Measurements from ENCODE around the gene ADGRL1.
"Not testable (repeated sequence)": the region's sequence is repeated elsewhere in the genome, so short reads cannot be mapped to it uniquely, and the experiment has no call there.

Gene ADGRL1
- long read RNA-seq, partial matches to known transcripts = 0 of 1 reads
- long read RNA-seq, other reads (novel, unspliced or antisense) = 1 of 1 reads

DNA sequence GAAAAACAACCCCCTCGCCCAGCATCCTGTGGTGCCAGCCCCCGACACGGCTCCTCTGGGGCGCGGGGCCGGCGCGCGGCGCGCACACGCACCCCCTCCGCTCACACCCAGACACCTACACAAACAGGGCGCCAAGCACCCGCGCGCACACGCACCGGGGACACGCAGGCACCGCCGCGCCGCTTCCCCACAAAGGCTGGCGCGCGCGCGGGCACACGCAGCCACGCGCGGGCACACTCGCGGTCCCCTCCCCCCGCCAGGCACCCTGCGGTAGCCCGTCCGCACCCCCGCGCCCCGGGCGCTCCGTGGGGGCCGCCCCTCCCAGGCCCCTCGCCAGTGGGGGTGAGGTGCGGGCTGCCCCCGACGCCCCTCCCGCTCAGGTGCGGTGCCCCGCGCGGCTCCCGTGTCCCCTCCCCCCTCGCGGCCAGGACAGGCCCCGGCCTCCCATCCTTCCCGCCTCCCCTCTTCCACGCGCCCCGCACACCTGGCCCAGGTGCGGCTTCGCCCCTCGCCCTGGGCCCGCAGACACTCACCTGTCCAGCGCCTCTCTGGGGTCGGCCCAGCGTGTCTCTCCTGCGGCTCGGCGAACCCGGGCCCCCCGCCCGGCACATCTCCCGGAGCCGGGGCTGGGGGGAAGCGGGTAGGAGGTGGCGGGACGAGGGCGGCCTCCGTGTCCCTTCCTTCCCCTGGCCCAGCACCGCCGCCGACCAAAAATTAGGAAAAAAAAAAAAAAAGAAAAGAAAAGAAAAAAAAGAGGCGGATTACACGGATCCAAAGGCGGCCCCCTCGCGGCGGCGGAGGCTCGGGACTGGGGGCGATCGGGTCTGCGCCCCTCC lies at the start of gene ADGRL1:
Gene ADGRL1 (minus strand): TSS at position 718 of the 836 bp plus-strand sequence. CDS start 22,567 bp downstream, outside the sequence.
- Histone ChIP-seq H3K4me3 (replicated peaks; ENCODE audit: insufficient read depth, low read length) (peak within 1 kb of the TSS; percentile 43), H3K27me3 (ENCODE audit: insufficient read depth, poor library complexity, severe bottlenecking) (peaks cover 15% of the 10 kb centered on the region)
- H3K27ac ChIP-seq (replicated peaks); DNase-seq (ENCODE audit: low read depth in 1 of 2, low spot score in 1 of 2): not testable (repeated sequence)

DNA sequence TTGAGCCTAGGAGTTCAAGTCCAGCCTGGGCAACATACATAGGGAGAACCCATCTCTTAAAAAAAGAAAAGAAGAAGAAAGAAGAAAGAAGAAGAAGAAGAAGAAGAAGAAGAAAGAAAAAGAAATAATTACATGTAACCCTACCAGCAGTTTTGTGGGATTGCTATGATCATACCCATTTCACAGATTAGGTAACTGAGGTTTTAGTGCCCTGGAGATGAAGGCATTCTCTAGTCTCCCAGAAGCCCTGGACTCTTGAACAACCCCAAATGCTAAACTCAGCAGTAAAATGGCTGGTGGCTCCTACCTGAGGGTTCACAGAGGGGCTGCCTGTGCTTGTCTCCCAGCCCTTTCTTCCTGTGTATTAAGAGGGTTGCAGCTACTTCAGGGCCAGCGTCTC lies 49.3 kb upstream of the ADGRL1 start:
- H3K27me3 ChIP-seq (ENCODE audit: insufficient read depth, poor library complexity, severe bottlenecking); H3K27ac ChIP-seq (replicated peaks); DNase-seq (ENCODE audit: low read depth in 1 of 2, low spot score in 1 of 2); H3K4me3 ChIP-seq (replicated peaks; ENCODE audit: insufficient read depth, low read length): not testable (repeated sequence)

DNA sequence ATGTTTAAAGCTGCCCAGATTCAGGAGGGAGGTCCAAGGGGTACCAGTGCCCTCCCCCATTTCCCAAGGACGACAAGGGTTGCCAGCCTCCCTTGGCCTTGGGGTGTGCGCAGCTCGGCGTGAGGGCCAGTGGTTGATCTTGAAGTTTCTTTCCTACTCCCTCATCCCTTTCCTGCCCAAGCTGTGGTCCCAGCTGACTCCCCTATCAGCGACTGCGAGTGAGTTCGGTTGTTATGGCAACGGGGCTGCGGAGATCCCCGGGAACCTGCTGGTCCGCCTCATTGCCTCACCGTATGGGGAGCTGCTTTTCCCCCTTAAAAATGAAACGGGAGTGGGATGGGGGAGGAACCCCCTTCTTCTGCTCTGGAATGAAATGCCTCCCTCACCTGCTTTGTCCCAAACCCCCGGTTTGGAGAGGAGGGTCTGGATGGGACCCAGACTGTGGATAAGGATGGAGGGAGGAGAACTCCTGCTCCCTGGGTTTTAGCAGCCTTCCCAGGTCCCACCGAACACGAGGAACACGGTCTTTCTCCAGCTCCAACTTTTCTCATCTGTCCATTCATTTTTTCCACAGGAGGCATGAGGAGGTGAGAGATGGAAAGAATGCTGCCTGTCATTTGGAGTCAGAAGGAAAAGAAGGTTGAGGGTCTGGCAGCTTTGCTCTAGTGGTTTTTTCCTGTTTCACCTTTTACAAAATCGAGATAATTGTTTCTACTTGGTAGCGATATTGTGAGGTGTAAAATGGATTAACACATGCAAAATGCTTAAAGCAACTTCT lies 48.0 kb upstream of the ADGRL1 start:
- not testable (repeated sequence) for H3K27ac ChIP-seq (replicated peaks); H3K27me3 ChIP-seq (ENCODE audit: insufficient read depth, poor library complexity, severe bottlenecking); H3K4me3 ChIP-seq (replicated peaks; ENCODE audit: insufficient read depth, low read length); DNase-seq (ENCODE audit: low read depth in 1 of 2, low spot score in 1 of 2)

DNA sequence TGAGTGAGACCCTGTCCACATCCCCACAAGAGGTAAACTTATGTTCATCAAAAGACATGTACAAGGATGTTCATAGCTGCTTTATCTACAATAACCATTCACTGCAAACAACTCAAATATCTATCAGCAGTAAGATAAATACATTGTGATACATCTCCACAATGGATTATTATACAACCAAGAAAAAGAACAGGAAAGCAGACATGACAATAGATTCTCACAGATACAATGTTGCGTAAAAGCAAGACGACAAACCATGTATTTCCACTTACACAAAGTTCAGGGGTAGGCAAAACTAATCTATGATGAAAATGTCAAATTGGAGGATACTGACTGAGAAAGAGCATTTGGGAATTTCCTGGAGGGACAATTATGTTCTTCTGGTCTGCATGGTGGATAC lies 46.2 kb upstream of the ADGRL1 start:
- H3K27ac ChIP-seq (replicated peaks); H3K4me3 ChIP-seq (replicated peaks; ENCODE audit: insufficient read depth, low read length); DNase-seq (ENCODE audit: low read depth in 1 of 2, low spot score in 1 of 2): not testable (repeated sequence)
- peaks cover 13% of the 10 kb centered on the region for H3K27me3 ChIP-seq (ENCODE audit: insufficient read depth, poor library complexity, severe bottlenecking)

DNA sequence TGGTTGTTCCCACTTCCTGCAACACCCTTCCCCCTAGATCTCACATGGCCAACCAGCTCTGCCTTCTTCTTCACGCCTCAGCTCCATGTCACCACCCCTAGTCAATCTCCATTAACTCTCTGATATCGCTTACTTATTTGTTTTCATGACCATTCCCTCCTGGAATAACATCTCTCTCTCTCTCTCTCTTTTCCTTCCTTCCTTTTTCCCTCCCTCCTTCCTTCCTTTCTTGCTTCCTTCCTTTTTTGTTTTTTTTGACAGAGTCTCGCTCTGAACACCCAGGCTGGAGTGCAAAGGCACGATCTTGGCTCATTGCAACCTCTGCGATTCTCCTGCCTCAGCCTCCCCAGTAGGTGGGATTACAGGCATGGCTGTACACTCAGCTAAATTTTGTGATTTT lies 44.9 kb upstream of the ADGRL1 start:
- no peak for DNase-seq (ENCODE audit: low read depth in 1 of 2, low spot score in 1 of 2)
- H3K4me3 ChIP-seq (replicated peaks; ENCODE audit: insufficient read depth, low read length) = no peak overlapping the region
- peaks cover 14% of the 10 kb centered on the region for H3K27me3 ChIP-seq (ENCODE audit: insufficient read depth, poor library complexity, severe bottlenecking)
- H3K27ac ChIP-seq (replicated peaks) = no peak overlapping the region
- TF ChIP-seq, protein P1, sequence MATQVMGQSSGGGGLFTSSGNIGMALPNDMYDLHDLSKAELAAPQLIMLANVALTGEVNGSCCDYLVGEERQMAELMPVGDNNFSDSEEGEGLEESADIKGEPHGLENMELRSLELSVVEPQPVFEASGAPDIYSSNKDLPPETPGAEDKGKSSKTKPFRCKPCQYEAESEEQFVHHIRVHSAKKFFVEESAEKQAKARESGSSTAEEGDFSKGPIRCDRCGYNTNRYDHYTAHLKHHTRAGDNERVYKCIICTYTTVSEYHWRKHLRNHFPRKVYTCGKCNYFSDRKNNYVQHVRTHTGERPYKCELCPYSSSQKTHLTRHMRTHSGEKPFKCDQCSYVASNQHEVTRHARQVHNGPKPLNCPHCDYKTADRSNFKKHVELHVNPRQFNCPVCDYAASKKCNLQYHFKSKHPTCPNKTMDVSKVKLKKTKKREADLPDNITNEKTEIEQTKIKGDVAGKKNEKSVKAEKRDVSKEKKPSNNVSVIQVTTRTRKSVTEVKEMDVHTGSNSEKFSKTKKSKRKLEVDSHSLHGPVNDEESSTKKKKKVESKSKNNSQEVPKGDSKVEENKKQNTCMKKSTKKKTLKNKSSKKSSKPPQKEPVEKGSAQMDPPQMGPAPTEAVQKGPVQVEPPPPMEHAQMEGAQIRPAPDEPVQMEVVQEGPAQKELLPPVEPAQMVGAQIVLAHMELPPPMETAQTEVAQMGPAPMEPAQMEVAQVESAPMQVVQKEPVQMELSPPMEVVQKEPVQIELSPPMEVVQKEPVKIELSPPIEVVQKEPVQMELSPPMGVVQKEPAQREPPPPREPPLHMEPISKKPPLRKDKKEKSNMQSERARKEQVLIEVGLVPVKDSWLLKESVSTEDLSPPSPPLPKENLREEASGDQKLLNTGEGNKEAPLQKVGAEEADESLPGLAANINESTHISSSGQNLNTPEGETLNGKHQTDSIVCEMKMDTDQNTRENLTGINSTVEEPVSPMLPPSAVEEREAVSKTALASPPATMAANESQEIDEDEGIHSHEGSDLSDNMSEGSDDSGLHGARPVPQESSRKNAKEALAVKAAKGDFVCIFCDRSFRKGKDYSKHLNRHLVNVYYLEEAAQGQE (IDR thresholded peaks at IDR 0.05; ENCODE audit: insufficient replicate concordance, low read depth) = no peak
- no peak for TF ChIP-seq SPI1 (IDR thresholded peaks at IDR 0.05; ENCODE audit: borderline replicate concordance, low read depth)
- TF ChIP-seq GABPA (IDR thresholded peaks at IDR 0.05; ENCODE audit: low read depth) = no peak
- TF ChIP-seq POLR2AphosphoS5 (IDR thresholded peaks at IDR 0.05; ENCODE audit: low read depth) = no peak
- TF ChIP-seq, protein P2, sequence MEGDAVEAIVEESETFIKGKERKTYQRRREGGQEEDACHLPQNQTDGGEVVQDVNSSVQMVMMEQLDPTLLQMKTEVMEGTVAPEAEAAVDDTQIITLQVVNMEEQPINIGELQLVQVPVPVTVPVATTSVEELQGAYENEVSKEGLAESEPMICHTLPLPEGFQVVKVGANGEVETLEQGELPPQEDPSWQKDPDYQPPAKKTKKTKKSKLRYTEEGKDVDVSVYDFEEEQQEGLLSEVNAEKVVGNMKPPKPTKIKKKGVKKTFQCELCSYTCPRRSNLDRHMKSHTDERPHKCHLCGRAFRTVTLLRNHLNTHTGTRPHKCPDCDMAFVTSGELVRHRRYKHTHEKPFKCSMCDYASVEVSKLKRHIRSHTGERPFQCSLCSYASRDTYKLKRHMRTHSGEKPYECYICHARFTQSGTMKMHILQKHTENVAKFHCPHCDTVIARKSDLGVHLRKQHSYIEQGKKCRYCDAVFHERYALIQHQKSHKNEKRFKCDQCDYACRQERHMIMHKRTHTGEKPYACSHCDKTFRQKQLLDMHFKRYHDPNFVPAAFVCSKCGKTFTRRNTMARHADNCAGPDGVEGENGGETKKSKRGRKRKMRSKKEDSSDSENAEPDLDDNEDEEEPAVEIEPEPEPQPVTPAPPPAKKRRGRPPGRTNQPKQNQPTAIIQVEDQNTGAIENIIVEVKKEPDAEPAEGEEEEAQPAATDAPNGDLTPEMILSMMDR (IDR thresholded peaks at IDR 0.05; ENCODE audit: insufficient read depth, low read length) = no peak

DNA sequence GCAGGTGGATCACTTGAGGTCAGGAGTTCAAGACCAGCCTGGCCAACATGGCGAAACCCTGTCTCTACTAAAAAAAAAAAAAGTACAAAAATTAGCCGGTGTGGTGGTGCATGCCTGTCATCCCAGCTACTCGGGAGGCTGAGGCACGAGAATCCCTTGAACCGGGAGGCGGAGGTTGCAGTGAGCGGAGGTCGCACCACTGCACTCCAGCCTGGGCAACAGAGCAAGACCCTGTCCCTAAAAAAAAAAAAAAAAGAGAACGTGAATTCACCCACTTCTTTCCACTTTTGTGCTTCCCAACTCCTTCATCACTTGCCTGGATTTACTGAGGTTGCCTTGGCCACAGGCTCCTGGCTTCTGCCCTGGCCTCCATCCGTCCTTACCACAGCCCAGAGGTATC lies 44.3 kb upstream of the ADGRL1 start:
- H3K27me3 ChIP-seq (ENCODE audit: insufficient read depth, poor library complexity, severe bottlenecking) = peaks cover 14% of the 10 kb centered on the region
- not testable (repeated sequence) for H3K4me3 ChIP-seq (replicated peaks; ENCODE audit: insufficient read depth, low read length); DNase-seq (ENCODE audit: low read depth in 1 of 2, low spot score in 1 of 2); H3K27ac ChIP-seq (replicated peaks)

DNA sequence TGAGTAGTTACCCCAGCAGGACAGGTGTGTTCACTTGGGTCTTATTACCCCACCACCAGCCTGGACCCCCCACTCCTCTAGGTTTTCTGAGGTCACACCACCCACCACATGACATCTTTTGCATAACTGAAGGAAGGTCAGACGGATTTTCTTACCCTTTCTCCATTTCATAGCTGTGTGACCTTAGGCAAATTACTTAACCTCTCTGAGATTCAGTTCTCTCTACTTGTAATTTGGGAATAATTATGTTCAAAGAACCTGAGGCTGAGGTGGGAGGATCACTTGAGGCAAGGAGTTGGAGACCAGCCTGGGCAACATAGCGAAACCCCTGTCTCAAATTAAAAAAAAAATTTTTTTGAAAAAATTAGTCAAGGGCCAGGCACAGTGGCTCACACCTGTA lies 43.9 kb upstream of the ADGRL1 start:
- not testable (repeated sequence) for DNase-seq (ENCODE audit: low read depth in 1 of 2, low spot score in 1 of 2); H3K4me3 ChIP-seq (replicated peaks; ENCODE audit: insufficient read depth, low read length); H3K27ac ChIP-seq (replicated peaks)
- H3K27me3 ChIP-seq (ENCODE audit: insufficient read depth, poor library complexity, severe bottlenecking) = peaks cover 14% of the 10 kb centered on the region

DNA sequence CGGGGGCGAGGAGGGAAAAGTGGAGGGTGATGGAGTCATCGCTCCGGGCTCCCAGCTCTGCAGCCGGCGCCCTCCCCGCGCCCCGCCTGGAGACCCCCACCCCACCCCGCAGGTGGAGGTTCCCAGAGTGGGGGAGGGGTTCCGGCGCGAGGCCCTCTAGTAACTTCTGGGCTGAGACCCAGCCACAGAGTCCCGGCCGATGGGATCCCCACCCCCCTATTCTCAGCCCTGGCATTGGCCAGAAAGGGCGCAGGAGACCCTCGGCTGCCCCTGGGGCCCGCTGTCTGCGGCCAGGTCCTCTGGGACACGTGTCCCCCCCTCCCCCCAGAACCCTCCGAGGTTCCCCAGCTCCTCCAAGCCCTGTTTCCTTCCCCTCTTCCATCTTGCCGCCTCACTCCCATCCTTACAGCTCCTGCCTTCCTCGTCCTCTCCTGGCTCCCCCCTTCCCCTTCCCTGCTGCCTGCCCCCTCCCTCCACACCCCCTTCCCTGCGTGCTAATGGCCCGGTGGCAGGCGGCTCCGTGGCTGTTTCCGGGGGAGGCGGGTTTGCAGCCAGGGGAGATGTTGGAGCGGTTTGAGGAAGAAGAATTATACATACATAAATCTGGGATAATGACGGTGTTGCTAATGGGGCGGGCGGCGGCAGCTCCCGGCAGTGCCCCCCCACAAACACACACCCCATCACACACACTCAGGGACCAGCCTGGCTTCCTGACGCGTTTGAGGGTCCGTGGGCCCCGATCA lies 43.2 kb upstream of the ADGRL1 start:
- H3K27ac ChIP-seq (replicated peaks); DNase-seq (ENCODE audit: low read depth in 1 of 2, low spot score in 1 of 2): not testable (repeated sequence)
- Histone ChIP-seq H3K27me3 (ENCODE audit: insufficient read depth, poor library complexity, severe bottlenecking) (peaks cover 14% of the 10 kb centered on the region), H3K4me3 (replicated peaks; ENCODE audit: insufficient read depth, low read length) (peak overlapping the region; percentile 31)

All from HL-60 (cell line).